Measurements from ENCODE around the gene MYCBP. TPM values are rescaled to one million over a fixed set of nuclear protein-coding genes. Genes with fewer than 3 reads are reported as not detected.

The MYCBP gene
- total and polyA plus RNA-seq, 2 of the 8 experiments (the other 6 are each of a cell fraction or from before 2014, with no cell fraction given), result 22.4 to 38.2 TPM

- Histone ChIP-seq H4K20me1 (replicated peaks in 1 of 2; ENCODE audit: control insufficient read depth in 1 of 2, insufficient read depth in 2 of 2, low read length in 2 of 2) (no peaks in the 10 kb centered on the region), H3K18ac (ENCODE audit: extremely low read depth, low read length) (no peak overlapping the region), H3K4me2 (ENCODE audit: insufficient read depth in 1 of 2, low read depth in 2 of 2, low read length in 2 of 2) (no peak overlapping the region), H2BK5ac (ENCODE audit: low read depth, low read length) (no peak overlapping the region), H3K79me1 (ENCODE audit: low read depth, low read length) (no peaks in the 10 kb centered on the region), H3K23ac (ENCODE audit: insufficient read length) (no peak overlapping the region), H3K9ac (replicated peaks in 1 of 4; ENCODE audit: extremely low read depth in 1 of 4, low read depth in 3 of 4, low read length in 3 of 4) (no peak overlapping the region), H3K23me2 (ENCODE audit: low read depth, low read length) (no peaks in the 10 kb centered on the region), H2BK120ac (replicated peaks; ENCODE audit: low read depth, low read length) (no peak overlapping the region), H2BK15ac (ENCODE audit: low read length) (no peak overlapping the region), H3K56ac (replicated peaks; ENCODE audit: insufficient read length, low read depth, low read length) (no peak overlapping the region), H2BK20ac (ENCODE audit: low read length) (no peak overlapping the region), H4K5ac (ENCODE audit: insufficient read length, low read depth, low read length) (no peak overlapping the region), H3K14ac (ENCODE audit: insufficient read length) (no peak overlapping the region), H3K36me3 (ENCODE audit: control insufficient read depth in 2 of 4, insufficient read depth in 4 of 4, low read length in 3 of 4) (no peaks in the 10 kb centered on the region), H3K4me3 (ENCODE audit: extremely low read depth in 1 of 4, insufficient read depth in 2 of 4, low read depth in 3 of 4, low read length in 4 of 4) (no peak overlapping the region), H2AFZ (ENCODE audit: low read length) (no peak overlapping the region), H2AK5ac (ENCODE audit: low read depth, low read length) (no peak overlapping the region), H4K8ac (ENCODE audit: extremely low read depth, insufficient read depth, low read length) (no peak overlapping the region), H4K91ac (replicated peaks; ENCODE audit: insufficient read length, low read length) (no peak overlapping the region), H3K9me3 (ENCODE audit: insufficient read depth in 2 of 2, low read depth in 1 of 2, low read length in 1 of 2) (no peaks in the 10 kb centered on the region), H2BK12ac (ENCODE audit: low read depth, low read length) (no peak overlapping the region), H3K79me2 (ENCODE audit: control insufficient read depth in 1 of 2, insufficient read depth in 2 of 2, low read length in 2 of 2) (no peaks in the 10 kb centered on the region), H3K27me3 (replicated peaks in 1 of 4; ENCODE audit: control insufficient read depth in 3 of 4, extremely low read depth in 1 of 4, insufficient read depth in 3 of 4, low read length in 3 of 4) (no peaks in the 10 kb centered on the region), H3K4me1 (replicated peaks in 1 of 4; ENCODE audit: control insufficient read depth in 3 of 4, insufficient read depth in 4 of 4, low read length in 3 of 4) (peaks cover 0 to 2% (median under 1%) of the 10 kb centered on the region in 4 experiments; a peak in 2 of 7 replicates), H3K4ac (replicated peaks; ENCODE audit: insufficient read length, low read depth, low read length) (no peak overlapping the region), H3K27ac (ENCODE audit: low read depth, low read length) (no peak overlapping the region)
- WGBS, 2 experiments (ENCODE audit: extremely low coverage in 1 of 2, insufficient coverage in 1 of 2, insufficient read length in 1 of 2, insufficient replicate concordance in 2 of 2, low coverage in 1 of 2, low lambda C conversion rate in 2 of 2, missing lambda C conversion rate in 1 of 2), result 88% methylated on average over 2 of the region's 2 CpGs; no CpG with 5 or more reads in 1 of the 2 experiments
- FAIRE-seq (no peak), DNase-seq (ENCODE audit: low read depth in 1 of 2, low spot score in 2 of 2) (no peak)
- POLR2A ChIA-PET (ENCODE audit: partially characterized antibody), result interaction anchor here (1.0 kb wide), 1 partner anchor 23 kb away, joined by 4 read pairs; the partner anchor contains the start of gene MYCBP
- CTCF ChIA-PET (ENCODE audit: partially characterized antibody), result interaction anchor here (0.6 to 1.0 kb wide), 3 partner anchors 10 to 1445 kb away, joined by 3 to 4 read pairs (median 3); no protein-coding TSS in a partner anchor
- TF ChIP-seq, protein P1, sequence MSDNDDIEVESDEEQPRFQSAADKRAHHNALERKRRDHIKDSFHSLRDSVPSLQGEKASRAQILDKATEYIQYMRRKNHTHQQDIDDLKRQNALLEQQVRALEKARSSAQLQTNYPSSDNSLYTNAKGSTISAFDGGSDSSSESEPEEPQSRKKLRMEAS (IDR thresholded peaks at IDR 0.05), result no peak
Measured at GRCh38 chr1:38896169-38896568, 23.0 kb upstream of the MYCBP start.
